Endothelial cell of umbilical vein (primary cell): ENCODE measurements around the gene SLC39A11. TPM values are rescaled to one million over a fixed set of nuclear protein-coding genes. Genes with fewer than 3 reads are reported as not detected.

Experiments used
- BruUV-seq: library from RNA; stranded (reverse); fragments of 400-500 nt; replicated peaks from 2 replicates; lab custom pipeline; 2021; lab: Mats Ljungman, UMichigan
- CTCF ChIA-PET: fragments of 300-600, 350-600 bp; sonication (Branson Sonifier 250); formaldehyde crosslinking; loops from one replicate; lab custom pipeline; 2021; ENCODE audit warnings: antibody characterized with exemption, inconsistent platforms; lab: Charles Lee
- POLR2A ChIA-PET: fragments of 300-600, 350-600 bp; sonication (Branson Sonifier 250); formaldehyde crosslinking; loops from one replicate; lab custom pipeline; 2021; ENCODE audit warnings: antibody characterized with exemption, inconsistent platforms; lab: Charles Lee
- DNase-seq: peaks from one replicate; pipeline ENCODE4 v3.0.0-alpha.2; 2011; ENCODE audit warnings: low read depth, low spot score
- FAIRE-seq: peaks from 2 replicates; lab custom pipeline; 2011; peaks lifted over from hg19 to GRCh38; lab: Jason Lieb, UNC
- H2AFZ ChIP-seq: 2 replicates; pipeline ENCODE4 v1.6.0; 2012; ENCODE audit warnings: low read depth, low read length, control low read depth, inconsistent platforms
- H3K27ac ChIP-seq: 2 replicates; pipeline ENCODE4 v1.5.1; 2011; ENCODE audit warnings: low read depth, mild to moderate bottlenecking, control low read depth, low read length, moderate library complexity; ENCODE audit not compliant: insufficient read depth
- H3K27me3 ChIP-seq, 2 experiments: 2 replicates each; pipeline versions ENCODE4 v1.6.0 to v1.6.1; 2011; ENCODE audit warnings: low read length in 2 of 2, mixed read lengths in 1 of 2; ENCODE audit not compliant: control insufficient read depth in 2 of 2, insufficient read depth in 2 of 2
- H3K36me3 ChIP-seq, 2 experiments: 2 replicates in 1 of 2; 3 replicates in 1 of 2; pipeline ENCODE4 v1.5.1; 2011; ENCODE audit warnings: low read length in 2 of 2, mild to moderate bottlenecking in 1 of 2, moderate library complexity in 1 of 2; ENCODE audit not compliant: control insufficient read depth in 2 of 2, insufficient read depth in 2 of 2; ENCODE audit errors: extremely low read depth in 1 of 2
- H3K4me1 ChIP-seq: 3 replicates; pipeline ENCODE4 v1.5.1; 2011; ENCODE audit warnings: mild to moderate bottlenecking, low read length; ENCODE audit not compliant: control insufficient read depth, insufficient read depth; ENCODE audit errors: extremely low read depth
- H3K4me2 ChIP-seq: 2 replicates; pipeline ENCODE4 v1.6.1; 2011; ENCODE audit warnings: low read length, control low read depth, mixed read lengths; ENCODE audit not compliant: insufficient read depth
- H3K4me3 ChIP-seq, 3 experiments: fragments of 200-600 bp in 1 of 3; sonication (generic), shearing (Covaris generic) in 1 of 3; replicated peaks in 1 of 3; 2 replicates each; pipeline ENCODE4 v1.5.1; 2011 to 2016; ENCODE audit warnings: control low read depth in 3 of 3, low read length in 3 of 3, mild to moderate bottlenecking in 2 of 3, inconsistent platforms in 1 of 3, low read depth in 1 of 3, moderate library complexity in 1 of 3; ENCODE audit not compliant: insufficient read depth in 1 of 3
- H3K79me2 ChIP-seq: 2 replicates; pipeline ENCODE4 v1.6.0; 2012; ENCODE audit warnings: low read length, inconsistent platforms; ENCODE audit not compliant: control insufficient read depth, insufficient read depth
- H3K9ac ChIP-seq: replicated peaks from 2 replicates; pipeline ENCODE3; 2011; ENCODE audit warnings: low read length, control low read depth; ENCODE audit not compliant: insufficient read depth; ENCODE audit errors: extremely low read depth
- H3K9me1 ChIP-seq: replicated peaks from 3 replicates; pipeline ENCODE4 v1.6.0; 2011; ENCODE audit warnings: mild to moderate bottlenecking, low read length; ENCODE audit not compliant: control insufficient read depth, insufficient read depth; ENCODE audit errors: extremely low read depth
- H3K9me3 ChIP-seq: replicated peaks from 2 replicates; pipeline ENCODE4 v1.5.1; 2012; ENCODE audit warnings: low read length, inconsistent platforms; ENCODE audit not compliant: control insufficient read depth, insufficient read depth
- H4K20me1 ChIP-seq: replicated peaks from 2 replicates; pipeline ENCODE3; 2011; ENCODE audit warnings: mild to moderate bottlenecking, low read length; ENCODE audit not compliant: control insufficient read depth, insufficient read depth; ENCODE audit errors: extremely low read depth
- CTCF ChIP-seq, 2 donors: IDR thresholded peaks; 1 replicate in 1 of 2; 2 replicates in 1 of 2; pipeline ENCODE4 v1.5.1; 2011; ENCODE audit warnings: low read length in 2 of 2, mild to moderate bottlenecking in 2 of 2, moderate library complexity in 2 of 2, control low read depth in 1 of 2, inconsistent platforms in 1 of 2, low read depth in 1 of 2; ENCODE audit not compliant: insufficient read depth in 1 of 2; ENCODE audit errors: extremely low read depth in 1 of 2
- EZH2 ChIP-seq: IDR thresholded peaks from 2 replicates; pipeline ENCODE4 v1.6.1; 2012; ENCODE audit warnings: borderline replicate concordance, low read depth, mild to moderate bottlenecking, moderate library complexity, low read length, inconsistent platforms; ENCODE audit not compliant: severe bottlenecking
- FOS ChIP-seq: IDR thresholded peaks from 2 replicates; pipeline ENCODE4 v1.6.1; 2011; ENCODE audit warnings: mild to moderate bottlenecking, low read length, moderate library complexity, borderline replicate concordance; ENCODE audit not compliant: insufficient read depth
- GATA2 ChIP-seq: IDR thresholded peaks from 2 replicates; pipeline ENCODE4 v1.7.0; 2011; ENCODE audit warnings: low read depth, mild to moderate bottlenecking, moderate library complexity, mixed read lengths, low read length; ENCODE audit not compliant: insufficient read length, insufficient read depth
- JUN ChIP-seq: IDR thresholded peaks from 2 replicates; pipeline ENCODE4 v1.6.1; 2011; ENCODE audit warnings: borderline replicate concordance, low read depth; ENCODE audit not compliant: insufficient read length, insufficient read depth
- MAX ChIP-seq: IDR thresholded peaks from 2 replicates; pipeline ENCODE4 v1.6.1; 2011; ENCODE audit not compliant: insufficient read depth, insufficient read length
- MYC ChIP-seq: IDR thresholded peaks from one replicate; pipeline ENCODE4 v1.6.1; 2011; ENCODE audit warnings: mild to moderate bottlenecking, low read depth, low read length
- POLR2A ChIP-seq: IDR thresholded peaks from 2 replicates; pipeline ENCODE4 v1.6.1; 2012; ENCODE audit warnings: low read depth, mild to moderate bottlenecking, control low read depth, low read length
- POLR2AphosphoS5 ChIP-seq: IDR thresholded peaks from 2 replicates; pipeline ENCODE4 v1.6.1; 2012; ENCODE audit warnings: low read depth, mild to moderate bottlenecking, control low read depth, low read length, moderate library complexity; ENCODE audit not compliant: insufficient read depth
- dilution Hi-C: fragments of 300-500 bp; cut with MboI; formaldehyde crosslinking; loops from one replicate; pipeline ENCODE4 v1.15.0; 2019; ENCODE audit warnings: low sequenced_read_pairs; ENCODE audit not compliant: extremely low pct_ligation_motif_present
- intact Hi-C: fragments of 100-400 bp; cut with micrococcal nuclease; formaldehyde crosslinking; loops from one replicate; pipeline ENCODE4 v1.10.0; 2022
- polyA plus RNA-seq, 4 experiments: library from polyadenylated mRNA; depleted of rRNA in 3 of 4; stranded (reverse) in 3 of 4; unstranded in 1 of 4; fragments of >200 nt; gene quantifications; 2 replicates each; pipeline versions ENCODE4 v1.2.1 to v1.2.3, GENCODE V29; 2011 to 2012; ENCODE audit warnings: missing spikeins in 1 of 4
- total RNA-seq: library from RNA; stranded (reverse); gene quantifications from 2 replicates; pipeline ENCODE4 v1.2.3, GENCODE V29; 2021

The SLC39A11 gene
- total and polyA plus RNA-seq, 2 donors (not counting 3 experiments of a cell fraction or from before 2014, with no cell fraction given) = 8.1 to 11.9 TPM

GRCh38 chr17:72853440-72854415, 238.8 kb downstream of the SLC39A11 start:
- Histone ChIP-seq H3K79me2 (no peaks in the 10 kb centered on the region), H3K9me3 (no peaks in the 10 kb centered on the region), H3K9me1 (no peaks in the 10 kb centered on the region), H3K27ac (no peak overlapping the region), H3K36me3 (no peaks in the 10 kb centered on the region), H3K4me2 (no peak overlapping the region), H2AFZ (no peak overlapping the region), H3K4me3 (no peak overlapping the region), H3K27me3 (no peaks in the 10 kb centered on the region), H4K20me1 (no peaks in the 10 kb centered on the region), H3K4me1 (no peaks in the 10 kb centered on the region), H3K9ac (no peak overlapping the region)
- dilution Hi-C loops (no loop called here), intact Hi-C loops (no loop called here)
- BruUV-seq = no TSS peak
- no peak for TF ChIP-seq EZH2
- no peak for TF ChIP-seq POLR2A
- TF ChIP-seq CTCF (IDR thresholded peaks at IDR 0.05; ENCODE audit: extremely low read depth in 1 of 2, insufficient read depth in 1 of 2, low read depth in 1 of 2, low read length in 2 of 2) = no peak
- no peak for TF ChIP-seq JUN
- no peak for TF ChIP-seq MAX
- no peak for TF ChIP-seq MYC
- no peak for TF ChIP-seq GATA2
- no peak for TF ChIP-seq FOS
- no peak for TF ChIP-seq POLR2AphosphoS5
- ChIA-PET CTCF (no interaction called here), POLR2A (no interaction called here)
- DNase-seq (no peak), FAIRE-seq (no peak)
